GM23338 (cell line): ENCODE measurements around the gene CGGBP1. TPM values are rescaled to one million over a fixed set of nuclear protein-coding genes. Genes with fewer than 3 reads are reported as not detected.

Experiments
- ATAC-seq: fragments of 200-7000 bp; cut with Tn5 transposase; 3 replicates; pipeline ENCODE4 v1.9.1; 2020
- DNase-seq: peaks from one replicate; pipeline ENCODE4 v3.0.0-alpha.2; 2015; ENCODE audit warnings: low spot score
- H2AFZ ChIP-seq: fragments of 200-600 bp; sonication (generic); 2 replicates; pipeline ENCODE4 v1.8.0; 2016; ENCODE audit warnings: antibody characterized with exemption, mild to moderate bottlenecking, moderate library complexity
- H3F3A ChIP-seq: fragments of 200-600 bp; sonication (generic); replicated peaks from 2 replicates; pipeline ENCODE4 v1.8.0; 2017; ENCODE audit warnings: antibody characterized with exemption, mixed run types, low read depth
- H3K27ac ChIP-seq: fragments of 200-600 bp; sonication (generic); 2 replicates; pipeline ENCODE4 v1.6.1; 2016; ENCODE audit warnings: low read depth
- H3K27me3 ChIP-seq: fragments of 200-600 bp; sonication (generic); 2 replicates; pipeline ENCODE4 v1.8.0; 2016; ENCODE audit warnings: mild to moderate bottlenecking, mixed run types, moderate library complexity; ENCODE audit not compliant: insufficient read depth
- H3K36me3 ChIP-seq: fragments of 200-600 bp; sonication (generic); 2 replicates; pipeline ENCODE4 v1.8.0; 2016; ENCODE audit warnings: mild to moderate bottlenecking; ENCODE audit not compliant: insufficient read depth
- H3K4me1 ChIP-seq: fragments of 200-600 bp; sonication (generic); 2 replicates; pipeline ENCODE4 v1.8.0; 2016; ENCODE audit warnings: mild to moderate bottlenecking, moderate library complexity; ENCODE audit not compliant: insufficient read depth
- H3K4me2 ChIP-seq: fragments of 200-600 bp; sonication (generic); 2 replicates; pipeline ENCODE4 v1.7.1; 2017; ENCODE audit warnings: mixed run types
- H3K4me3 ChIP-seq: fragments of 200-600 bp; sonication (generic); 2 replicates; pipeline ENCODE4 v1.6.1; 2016; ENCODE audit warnings: mixed run types
- H3K79me2 ChIP-seq: fragments of 200-600 bp; sonication (generic); replicated peaks from 2 replicates; pipeline ENCODE4 v1.8.0; 2017; ENCODE audit warnings: mild to moderate bottlenecking; ENCODE audit not compliant: insufficient read depth
- H3K9me2 ChIP-seq: fragments of 200-600 bp; sonication (generic); 2 replicates; pipeline ENCODE4 v1.8.0; 2017; ENCODE audit not compliant: insufficient read depth
- H4K20me1 ChIP-seq: fragments of 200-600 bp; sonication (generic); replicated peaks from 2 replicates; pipeline ENCODE4 v1.8.0; 2017; ENCODE audit warnings: mild to moderate bottlenecking; ENCODE audit not compliant: insufficient read depth
- H3K27ac Mint-ChIP-seq: 2 replicates; pipeline ENCODE4 v1.8.0; 2020; ENCODE audit warnings: inconsistent platforms, mild to moderate bottlenecking, moderate library complexity, mixed read lengths
- H3K27me3 Mint-ChIP-seq: 3 replicates; pipeline ENCODE4 v1.8.0; 2022; ENCODE audit warnings: low read depth, mild to moderate bottlenecking, moderate library complexity, mixed read lengths, inconsistent platforms; ENCODE audit not compliant: insufficient read depth, poor library complexity
- H3K36me3 Mint-ChIP-seq: 3 replicates; pipeline ENCODE4 v1.8.0; 2021; ENCODE audit warnings: low read depth, mild to moderate bottlenecking, inconsistent platforms, moderate library complexity, mixed read lengths
- H3K4me1 Mint-ChIP-seq: 3 replicates; pipeline ENCODE4 v1.8.0; 2020; ENCODE audit warnings: mild to moderate bottlenecking, inconsistent platforms, mixed read lengths
- H3K4me3 Mint-ChIP-seq: 3 replicates; pipeline ENCODE4 v1.8.0; 2021; ENCODE audit warnings: moderate library complexity, mild to moderate bottlenecking, inconsistent platforms, mixed read lengths
- H3K9me3 Mint-ChIP-seq: 3 replicates; pipeline ENCODE4 v1.8.0; 2020; ENCODE audit warnings: moderate library complexity, mild to moderate bottlenecking, inconsistent platforms, mixed read lengths
- CREB1 ChIP-seq: fragments of 250-450 bp; sonication (Bioruptor Pico); IDR thresholded peaks from 2 replicates; pipeline ENCODE4 v1.5.0; 2020; ENCODE audit warnings: low read depth, mild to moderate bottlenecking, moderate library complexity
- EZH2 ChIP-seq: fragments of 200-600 bp; sonication (generic); IDR thresholded peaks from one replicate; pipeline ENCODE4 v1.8.0; 2017; ENCODE audit warnings: antibody characterized with exemption, mild to moderate bottlenecking, low read depth; ENCODE audit not compliant: unreplicated experiment
- EZH2phosphoT487 ChIP-seq: fragments of 200-600 bp; sonication (generic); IDR thresholded peaks from one replicate; pipeline ENCODE4 v1.8.1; 2018; ENCODE audit warnings: antibody characterized with exemption; ENCODE audit not compliant: unreplicated experiment
- NANOG ChIP-seq: IDR thresholded peaks from 2 replicates; pipeline ENCODE4 v1.6.1; 2016; ENCODE audit warnings: antibody characterized with exemption, borderline replicate concordance
- POLR2AphosphoS5 ChIP-seq: IDR thresholded peaks from 2 replicates; pipeline ENCODE4 v1.6.1; 2016; ENCODE audit warnings: antibody characterized with exemption, low read depth
- ZNF114 ChIP-seq: fragments of 250-450 bp; sonication (Bioruptor Pico); IDR thresholded peaks from 2 replicates; pipeline ENCODE4 v1.5.0; 2020; ENCODE audit warnings: mild to moderate bottlenecking, moderate library complexity
- ZNF331 ChIP-seq: fragments of 250-450 bp; sonication (Bioruptor Pico); IDR thresholded peaks from 2 replicates; pipeline ENCODE4 v1.5.0; 2020; ENCODE audit warnings: low read depth, mild to moderate bottlenecking, moderate library complexity
- long read RNA-seq: library from polyadenylated mRNA; unstranded; transcript quantifications from one replicate; pipeline ENCODE4 v2.0.0, GENCODE V29; 2020; ENCODE audit not compliant: unreplicated experiment
- polyA plus RNA-seq: library from polyadenylated mRNA; unstranded; fragments of >200 nt; fragmentation: Nextera tagmentation; extraction: Ambion mirVana; gene quantifications from 2 replicates; pipeline ENCODE4 v1.2.1, GENCODE V29; 2016
- total RNA-seq: library from RNA; depleted of rRNA; stranded (reverse); fragments of >200 nt; shearing (Covaris generic); gene quantifications from 2 replicates; pipeline ENCODE4 v1.2.3, GENCODE V29; 2014; rRNA removed
- TF ChIP-seq, protein P1 (sequence below), 2 experiments: fragments of 200-600 bp in 1 of 2; sonication (generic) in 1 of 2; conservative IDR thresholded peaks; 2 replicates each; pipeline versions ENCODE4 v1.5.1 to v1.6.1; 2016 to 2017; ENCODE audit warnings: antibody characterized with exemption in 2 of 2, low read depth in 2 of 2, mild to moderate bottlenecking in 2 of 2, moderate library complexity in 1 of 2
- TF ChIP-seq, protein P2 (sequence below): fragments of 250-450 bp; sonication (Bioruptor Pico); IDR thresholded peaks from 2 replicates; pipeline ENCODE4 v1.5.0; 2020; ENCODE audit warnings: mild to moderate bottlenecking, moderate library complexity

The CGGBP1 gene, protein sequence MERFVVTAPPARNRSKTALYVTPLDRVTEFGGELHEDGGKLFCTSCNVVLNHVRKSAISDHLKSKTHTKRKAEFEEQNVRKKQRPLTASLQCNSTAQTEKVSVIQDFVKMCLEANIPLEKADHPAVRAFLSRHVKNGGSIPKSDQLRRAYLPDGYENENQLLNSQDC
- total RNA-seq (61.3 and 63.5 TPM in 2 replicates), polyA plus RNA-seq (45.3 and 55.5 TPM in 2 replicates)
- long read RNA-seq, full-length matches to known transcripts = 15 of 19 reads
- long read RNA-seq, partial matches to known transcripts = 1 of 19 reads
- long read RNA-seq, other reads (novel, unspliced or antisense) = 3 of 19 reads

DNA sequence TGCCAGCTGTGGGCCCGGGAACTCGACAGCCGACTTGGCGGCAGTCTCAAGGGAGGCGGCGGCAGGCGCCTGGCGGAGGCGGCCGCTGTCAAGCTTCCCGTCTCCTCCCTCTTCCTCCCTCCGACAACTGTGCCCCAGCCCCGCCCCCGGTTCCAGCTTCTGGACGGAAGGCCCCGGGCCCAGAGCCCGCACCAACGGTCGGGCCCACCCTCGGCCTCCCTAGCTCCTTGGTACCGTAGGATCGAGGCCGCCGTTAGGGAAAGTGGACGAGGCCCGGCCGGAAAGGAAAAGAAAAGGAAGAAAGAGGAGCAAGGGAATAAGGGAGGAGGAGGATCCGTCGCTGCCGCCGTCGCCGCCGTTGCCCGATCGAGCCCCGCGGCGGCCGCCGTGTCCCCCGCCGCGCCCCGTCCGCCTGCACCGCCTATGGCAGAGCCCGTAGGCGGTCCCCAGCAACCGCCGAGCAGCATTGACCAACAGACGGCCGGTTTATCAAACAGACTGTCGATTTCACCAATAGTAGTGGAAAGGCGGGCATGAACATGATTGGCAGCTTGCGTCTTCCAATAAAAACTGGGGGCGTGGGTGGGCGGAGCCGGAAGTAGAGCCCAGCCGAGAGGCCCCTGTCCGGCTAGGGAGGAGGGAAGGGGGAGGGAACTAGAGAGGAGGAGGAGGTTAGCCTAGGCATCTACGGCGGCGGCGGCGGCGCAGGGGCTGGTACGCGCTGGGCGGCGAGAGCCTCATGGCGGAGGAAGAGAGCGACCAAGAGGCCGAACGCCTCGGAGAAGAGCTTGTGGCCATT, at the start of gene CGGBP1, which contains the start of gene ZNF654:
Gene CGGBP1 (minus strand): TSS at position 425 of the 799 bp plus-strand sequence. CDS start 3,029 bp downstream, outside the sequence.
Gene ZNF654 (plus strand): TSS at position 675 of the 799 bp plus-strand sequence. CDS start 65 bp downstream, at position 740.
- Mint-ChIP-seq H3K4me1 (peaks cover 17% of the 10 kb centered on the region), H3K27me3 (peaks cover 6% of the 10 kb centered on the region), H3K9me3 (no peaks in the 10 kb centered on the region; the same call in 2 of the 3 replicates), H3K4me3 (peak within 1 kb of the TSS; percentile 92), H3K27ac (peak within 1 kb of the TSS; percentile 84), H3K36me3 (peaks cover 26% of the 10 kb centered on the region)
- H3K4me3 ChIP-seq = peak within 1 kb of the TSS; percentile 83
- no peak for TF ChIP-seq EZH2
- TF ChIP-seq CREB1 = peak; percentile 78; the same call in 1 of the 2 replicates
- peak; percentile 72 for TF ChIP-seq POLR2AphosphoS5
- peaks cover 10% of the 10 kb centered on the region for H3K4me1 ChIP-seq
- ATAC-seq = peak; percentile 92
- peak within 1 kb of the TSS; percentile 66 for H2AFZ ChIP-seq
- peaks cover 61% of the 10 kb centered on the region for H3K79me2 ChIP-seq
- H3F3A ChIP-seq = no peaks in the 10 kb centered on the region; the same call in 1 of the 2 replicates
- H3K27ac ChIP-seq = peak within 1 kb of the TSS; percentile 79; the same call in 1 of the 2 replicates
- peaks cover 12% of the 10 kb centered on the region for H3K36me3 ChIP-seq
- no peaks in the 10 kb centered on the region for H3K27me3 ChIP-seq
- H3K4me2 ChIP-seq = peak within 1 kb of the TSS; percentile 94
- no peaks in the 10 kb centered on the region for H3K9me2 ChIP-seq
- peak; percentile 98 for DNase-seq
- 0 out of 2 replicates have a peak, but pooled peaks cover 3% of the 10 kb centered on the region for H4K20me1 ChIP-seq

DNA sequence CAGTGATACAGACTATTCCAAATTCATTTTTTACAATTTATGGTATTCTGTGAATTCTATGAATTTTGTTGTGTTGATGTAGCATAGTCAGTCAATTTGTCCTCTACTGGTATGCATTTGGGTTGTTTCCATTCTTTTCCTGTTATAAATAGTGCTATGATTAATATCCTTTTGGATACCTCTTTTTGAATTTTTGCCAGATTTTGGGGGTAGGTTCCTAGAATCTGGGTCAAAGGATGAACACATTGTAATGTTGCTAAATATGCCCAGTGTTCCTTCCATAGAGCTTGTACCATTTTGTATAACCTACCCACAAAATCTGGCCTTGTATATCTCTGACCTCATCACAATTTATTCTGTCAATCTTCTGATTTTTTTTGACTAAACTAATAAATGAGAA, 46.5 kb upstream of the CGGBP1 start:
- no peaks in the 10 kb centered on the region for H3K27me3 Mint-ChIP-seq
- H3K27ac ChIP-seq = no peak overlapping the region
- no peaks in the 10 kb centered on the region for H4K20me1 ChIP-seq
- H3K27ac Mint-ChIP-seq = no peak overlapping the region
- H3K4me3 Mint-ChIP-seq = no peak overlapping the region
- H3K36me3 ChIP-seq = peaks cover 6% of the 10 kb centered on the region; the same call in 1 of the 2 replicates
- H3K4me2 ChIP-seq = no peak overlapping the region
- no peak overlapping the region for H3K4me3 ChIP-seq
- no peaks in the 10 kb centered on the region for H3K27me3 ChIP-seq
- no peak overlapping the region for H2AFZ ChIP-seq
- H3K4me1 ChIP-seq = no peaks in the 10 kb centered on the region
- no peaks in the 10 kb centered on the region for H3K9me2 ChIP-seq
- no peaks in the 10 kb centered on the region for H3F3A ChIP-seq
- peaks cover 6% of the 10 kb centered on the region; the same call in 2 of the 3 replicates for H3K36me3 Mint-ChIP-seq
- DNase-seq (no peak), ATAC-seq (no peak)
- no peaks in the 10 kb centered on the region for H3K9me3 Mint-ChIP-seq
- no peaks in the 10 kb centered on the region for H3K79me2 ChIP-seq
- no peaks in the 10 kb centered on the region for H3K4me1 Mint-ChIP-seq
- TF ChIP-seq EZH2phosphoT487 (no peak), ZNF114 (CRISPR knock-in tag) (no peak), ZNF331 (no peak), NANOG (no peak)
- TF ChIP-seq, protein P1, sequence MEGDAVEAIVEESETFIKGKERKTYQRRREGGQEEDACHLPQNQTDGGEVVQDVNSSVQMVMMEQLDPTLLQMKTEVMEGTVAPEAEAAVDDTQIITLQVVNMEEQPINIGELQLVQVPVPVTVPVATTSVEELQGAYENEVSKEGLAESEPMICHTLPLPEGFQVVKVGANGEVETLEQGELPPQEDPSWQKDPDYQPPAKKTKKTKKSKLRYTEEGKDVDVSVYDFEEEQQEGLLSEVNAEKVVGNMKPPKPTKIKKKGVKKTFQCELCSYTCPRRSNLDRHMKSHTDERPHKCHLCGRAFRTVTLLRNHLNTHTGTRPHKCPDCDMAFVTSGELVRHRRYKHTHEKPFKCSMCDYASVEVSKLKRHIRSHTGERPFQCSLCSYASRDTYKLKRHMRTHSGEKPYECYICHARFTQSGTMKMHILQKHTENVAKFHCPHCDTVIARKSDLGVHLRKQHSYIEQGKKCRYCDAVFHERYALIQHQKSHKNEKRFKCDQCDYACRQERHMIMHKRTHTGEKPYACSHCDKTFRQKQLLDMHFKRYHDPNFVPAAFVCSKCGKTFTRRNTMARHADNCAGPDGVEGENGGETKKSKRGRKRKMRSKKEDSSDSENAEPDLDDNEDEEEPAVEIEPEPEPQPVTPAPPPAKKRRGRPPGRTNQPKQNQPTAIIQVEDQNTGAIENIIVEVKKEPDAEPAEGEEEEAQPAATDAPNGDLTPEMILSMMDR (conservative IDR thresholded peaks at IDR 0.05; ENCODE audit: low read depth in 2 of 2) = no peak
- TF ChIP-seq, protein P2, sequence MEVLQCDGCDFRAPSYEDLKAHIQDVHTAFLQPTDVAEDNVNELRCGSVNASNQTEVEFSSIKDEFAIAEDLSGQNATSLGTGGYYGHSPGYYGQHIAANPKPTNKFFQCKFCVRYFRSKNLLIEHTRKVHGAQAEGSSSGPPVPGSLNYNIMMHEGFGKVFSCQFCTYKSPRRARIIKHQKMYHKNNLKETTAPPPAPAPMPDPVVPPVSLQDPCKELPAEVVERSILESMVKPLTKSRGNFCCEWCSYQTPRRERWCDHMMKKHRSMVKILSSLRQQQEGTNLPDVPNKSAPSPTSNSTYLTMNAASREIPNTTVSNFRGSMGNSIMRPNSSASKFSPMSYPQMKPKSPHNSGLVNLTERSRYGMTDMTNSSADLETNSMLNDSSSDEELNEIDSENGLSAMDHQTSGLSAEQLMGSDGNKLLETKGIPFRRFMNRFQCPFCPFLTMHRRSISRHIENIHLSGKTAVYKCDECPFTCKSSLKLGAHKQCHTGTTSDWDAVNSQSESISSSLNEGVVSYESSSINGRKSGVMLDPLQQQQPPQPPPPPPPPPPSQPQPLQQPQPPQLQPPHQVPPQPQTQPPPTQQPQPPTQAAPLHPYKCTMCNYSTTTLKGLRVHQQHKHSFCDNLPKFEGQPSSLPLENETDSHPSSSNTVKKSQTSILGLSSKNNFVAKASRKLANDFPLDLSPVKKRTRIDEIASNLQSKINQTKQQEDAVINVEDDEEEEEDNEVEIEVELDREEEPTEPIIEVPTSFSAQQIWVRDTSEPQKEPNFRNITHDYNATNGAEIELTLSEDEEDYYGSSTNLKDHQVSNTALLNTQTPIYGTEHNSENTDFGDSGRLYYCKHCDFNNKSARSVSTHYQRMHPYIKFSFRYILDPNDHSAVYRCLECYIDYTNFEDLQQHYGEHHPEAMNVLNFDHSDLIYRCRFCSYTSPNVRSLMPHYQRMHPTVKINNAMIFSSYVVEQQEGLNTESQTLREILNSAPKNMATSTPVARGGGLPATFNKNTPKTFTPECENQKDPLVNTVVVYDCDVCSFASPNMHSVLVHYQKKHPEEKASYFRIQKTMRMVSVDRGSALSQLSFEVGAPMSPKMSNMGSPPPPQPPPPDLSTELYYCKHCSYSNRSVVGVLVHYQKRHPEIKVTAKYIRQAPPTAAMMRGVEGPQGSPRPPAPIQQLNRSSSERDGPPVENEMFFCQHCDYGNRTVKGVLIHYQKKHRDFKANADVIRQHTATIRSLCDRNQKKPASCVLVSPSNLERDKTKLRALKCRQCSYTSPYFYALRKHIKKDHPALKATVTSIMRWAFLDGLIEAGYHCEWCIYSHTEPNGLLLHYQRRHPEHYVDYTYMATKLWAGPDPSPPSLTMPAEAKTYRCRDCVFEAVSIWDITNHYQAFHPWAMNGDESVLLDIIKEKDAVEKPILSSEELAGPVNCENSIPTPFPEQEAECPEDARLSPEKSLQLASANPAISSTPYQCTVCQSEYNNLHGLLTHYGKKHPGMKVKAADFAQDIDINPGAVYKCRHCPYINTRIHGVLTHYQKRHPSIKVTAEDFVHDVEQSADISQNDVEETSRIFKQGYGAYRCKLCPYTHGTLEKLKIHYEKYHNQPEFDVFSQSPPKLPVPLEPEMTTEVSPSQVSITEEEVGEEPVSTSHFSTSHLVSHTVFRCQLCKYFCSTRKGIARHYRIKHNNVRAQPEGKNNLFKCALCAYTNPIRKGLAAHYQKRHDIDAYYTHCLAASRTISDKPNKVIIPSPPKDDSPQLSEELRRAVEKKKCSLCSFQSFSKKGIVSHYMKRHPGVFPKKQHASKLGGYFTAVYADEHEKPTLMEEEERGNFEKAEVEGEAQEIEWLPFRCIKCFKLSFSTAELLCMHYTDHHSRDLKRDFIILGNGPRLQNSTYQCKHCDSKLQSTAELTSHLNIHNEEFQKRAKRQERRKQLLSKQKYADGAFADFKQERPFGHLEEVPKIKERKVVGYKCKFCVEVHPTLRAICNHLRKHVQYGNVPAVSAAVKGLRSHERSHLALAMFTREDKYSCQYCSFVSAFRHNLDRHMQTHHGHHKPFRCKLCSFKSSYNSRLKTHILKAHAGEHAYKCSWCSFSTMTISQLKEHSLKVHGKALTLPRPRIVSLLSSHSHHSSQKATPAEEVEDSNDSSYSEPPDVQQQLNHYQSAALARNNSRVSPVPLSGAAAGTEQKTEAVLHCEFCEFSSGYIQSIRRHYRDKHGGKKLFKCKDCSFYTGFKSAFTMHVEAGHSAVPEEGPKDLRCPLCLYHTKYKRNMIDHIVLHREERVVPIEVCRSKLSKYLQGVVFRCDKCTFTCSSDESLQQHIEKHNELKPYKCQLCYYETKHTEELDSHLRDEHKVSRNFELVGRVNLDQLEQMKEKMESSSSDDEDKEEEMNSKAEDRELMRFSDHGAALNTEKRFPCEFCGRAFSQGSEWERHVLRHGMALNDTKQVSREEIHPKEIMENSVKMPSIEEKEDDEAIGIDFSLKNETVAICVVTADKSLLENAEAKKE (CRISPR knock-in tag) = no peak
